HG02623 (cell line): ENCODE measurements around the gene KCNQ1OT1.

Experiments
- ATAC-seq: cut with Tn5 transposase; IDR thresholded peaks from one replicate; pipeline ENCODE4 v1.9.1; 2021; ENCODE audit warnings: moderate library complexity; ENCODE audit not compliant: unreplicated experiment

KCNQ1OT1 gene

DNA sequence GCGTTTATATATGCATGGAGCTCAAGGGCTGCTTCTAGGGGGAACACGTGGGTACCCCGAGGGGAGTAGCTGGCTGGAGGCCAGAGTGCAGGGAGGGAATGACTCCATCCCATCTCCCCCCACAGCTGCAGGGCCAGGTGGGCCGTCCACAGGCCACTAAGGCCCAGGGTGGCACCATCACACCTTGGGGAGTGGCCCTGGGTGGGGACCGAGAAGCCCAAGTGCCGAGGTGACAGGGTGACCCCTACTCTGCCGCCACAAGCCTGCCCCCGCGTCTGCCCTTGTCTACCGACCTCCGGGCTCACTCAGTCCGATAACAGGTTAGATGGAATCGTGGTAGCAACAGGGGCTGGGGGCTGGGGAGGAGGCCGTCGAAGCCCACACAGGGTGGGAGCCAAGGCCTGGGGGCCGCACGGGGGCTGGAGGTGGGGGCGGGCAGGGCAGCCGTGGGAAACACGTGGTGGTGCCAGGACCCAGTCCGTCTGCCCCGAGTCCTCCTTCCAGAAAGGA is 125.7 kb downstream of the KCNQ1OT1 start:
- ATAC-seq = no peak

DNA sequence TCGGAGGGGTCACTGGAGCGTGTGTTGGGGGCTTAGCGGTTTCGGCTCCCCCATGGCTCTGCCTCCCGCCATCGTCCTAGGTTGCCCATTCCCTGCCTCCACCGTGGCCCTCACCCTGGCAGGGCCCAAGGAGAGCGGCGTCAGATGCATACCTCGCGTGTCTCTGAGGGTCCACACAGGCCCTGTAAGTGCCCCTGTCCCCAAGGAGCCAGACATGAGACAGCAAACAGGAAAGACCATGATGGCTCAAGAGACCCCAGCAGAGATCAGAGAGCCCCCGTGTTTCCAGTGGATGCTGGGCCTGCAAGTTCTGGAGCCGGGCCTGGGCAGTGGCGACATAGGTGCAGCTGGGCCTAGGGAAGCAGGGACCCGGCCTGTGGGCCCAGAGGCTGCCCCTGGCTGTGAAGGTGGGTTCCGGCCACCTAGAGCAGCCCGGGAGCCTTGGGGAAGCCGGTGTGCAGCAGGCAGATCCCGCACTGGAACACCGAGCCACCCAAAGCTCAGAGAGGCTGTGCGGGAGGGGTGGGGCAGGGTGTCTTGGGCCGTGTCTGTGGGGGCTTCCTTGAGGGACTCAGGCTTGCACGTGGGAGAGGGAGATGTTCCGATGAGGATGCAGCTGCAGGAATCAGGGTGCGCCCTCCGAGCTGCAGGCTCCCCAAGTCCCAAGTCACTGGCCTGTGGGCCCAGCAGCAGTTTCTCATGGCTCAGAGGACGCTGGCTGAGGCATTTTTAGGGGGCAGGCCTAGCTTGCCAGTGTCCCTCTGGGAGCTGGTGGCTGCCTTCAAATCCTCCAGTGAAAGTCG is 126.4 kb downstream of the KCNQ1OT1 start:
- no peak for ATAC-seq

GRCh38 chr11:2572491-2573239 is 127.1 kb downstream of the KCNQ1OT1 start:
- no peak for ATAC-seq

GRCh38 chr11:2571598-2572281 is 128.1 kb downstream of the KCNQ1OT1 start:
- no peak for ATAC-seq

DNA sequence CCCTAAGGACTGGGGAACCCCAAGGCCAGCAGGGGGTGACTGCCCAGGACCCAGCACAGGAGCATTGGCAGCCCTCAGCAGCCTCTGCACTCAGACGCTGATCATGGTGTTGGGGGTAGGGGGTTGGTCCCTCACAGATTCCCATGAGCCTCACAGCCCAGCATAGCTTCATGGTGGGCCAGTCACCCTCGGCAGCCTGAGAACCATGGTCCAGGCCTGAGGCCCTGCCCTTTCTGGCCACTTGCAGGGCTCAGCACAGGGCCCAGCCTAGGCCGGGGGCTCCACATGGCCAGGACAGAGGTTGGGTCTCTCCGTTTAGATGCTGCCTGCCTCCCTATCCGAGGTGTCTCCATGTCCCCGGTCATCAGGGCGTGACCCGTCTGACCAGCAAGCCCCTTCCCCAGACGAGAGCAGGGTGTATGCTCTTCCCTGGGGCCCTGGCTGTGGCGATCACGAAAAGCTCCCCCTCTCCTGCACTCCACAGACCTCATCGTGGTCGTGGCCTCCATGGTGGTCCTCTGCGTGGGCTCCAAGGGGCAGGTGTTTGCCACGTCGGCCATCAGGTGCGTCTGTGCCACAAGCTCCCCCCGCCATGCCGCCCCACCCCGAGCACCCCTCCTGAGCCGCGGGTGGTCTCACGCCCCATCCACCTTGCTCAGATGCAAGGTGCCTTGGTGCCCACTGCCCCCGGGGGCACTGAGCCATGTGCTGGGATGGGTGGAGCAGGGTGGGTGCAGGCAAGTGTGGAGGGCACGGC is 128.8 kb downstream of the KCNQ1OT1 start:
- no peak for ATAC-seq

DNA sequence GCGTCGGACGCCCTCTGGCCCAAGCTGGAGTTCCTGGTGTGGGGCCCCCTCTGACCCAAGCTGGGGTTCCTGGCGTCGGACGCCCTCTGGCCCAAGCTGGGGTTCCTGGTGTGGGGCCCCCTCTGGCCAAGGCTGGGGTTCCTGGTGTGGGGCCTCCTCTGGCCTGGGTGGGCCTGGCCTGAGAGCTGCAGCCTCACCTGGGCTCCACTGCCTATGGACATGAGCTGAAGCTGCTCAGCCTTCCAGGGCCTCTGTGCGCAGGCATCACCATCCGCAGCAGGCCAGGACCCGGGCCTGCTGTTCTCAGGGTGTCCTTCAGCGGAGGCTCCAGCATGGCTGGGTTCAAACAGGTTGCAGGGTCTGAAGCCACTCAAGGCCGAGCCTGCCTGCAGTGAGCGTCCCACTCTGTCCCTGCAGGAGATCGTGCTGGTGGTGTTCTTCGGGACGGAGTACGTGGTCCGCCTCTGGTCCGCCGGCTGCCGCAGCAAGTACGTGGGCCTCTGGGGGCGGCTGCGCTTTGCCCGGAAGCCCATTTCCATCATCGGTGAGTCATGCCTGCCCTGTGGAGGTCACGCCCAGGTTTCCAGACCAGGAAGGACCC is 129.5 kb downstream of the KCNQ1OT1 start:
- ATAC-seq = no peak

DNA sequence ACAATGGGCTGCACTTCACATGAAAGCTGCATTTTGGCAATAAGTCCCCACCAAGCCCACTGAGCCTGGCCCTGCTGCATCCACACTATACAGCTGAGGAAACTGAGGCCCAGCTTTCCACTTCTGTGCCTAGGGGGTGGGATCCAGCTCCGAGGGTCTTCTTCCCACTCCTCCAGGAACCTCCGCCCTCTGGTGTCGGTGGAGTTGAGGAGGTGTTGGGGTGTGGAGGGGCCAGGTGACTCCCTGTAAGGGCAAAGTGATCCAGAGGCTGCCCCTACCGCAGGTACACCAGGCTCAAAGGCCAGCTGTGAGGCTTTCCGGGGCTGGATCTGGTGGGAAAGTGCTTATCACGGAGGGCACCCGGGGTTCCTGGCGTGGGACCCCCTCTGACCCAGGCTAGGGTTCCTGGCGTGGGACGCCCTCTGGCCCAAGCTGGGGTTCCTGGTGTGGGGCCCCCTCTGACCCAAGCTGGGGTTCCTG is 130.0 kb downstream of the KCNQ1OT1 start:
- ATAC-seq = no peak

DNA sequence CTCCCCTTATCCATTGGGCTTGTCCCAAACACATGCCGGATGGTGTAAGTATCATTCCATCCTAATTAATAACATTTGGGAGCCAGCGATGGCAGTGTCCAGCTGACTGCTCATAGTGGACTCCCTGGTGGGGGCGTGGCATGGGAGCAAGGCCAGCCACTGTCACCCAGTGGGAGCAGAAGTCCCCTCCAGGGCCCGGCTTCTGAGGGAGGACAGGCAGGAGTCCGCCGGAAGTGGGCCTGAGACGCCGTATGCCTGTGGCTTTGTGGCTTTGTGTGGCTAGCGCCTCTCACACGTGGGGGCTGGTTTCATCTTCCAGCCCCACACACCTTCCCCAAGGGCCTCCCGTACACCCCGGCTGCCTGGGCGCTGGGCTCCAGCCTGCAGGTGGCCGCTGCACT is 130.5 kb downstream of the KCNQ1OT1 start:
- ATAC-seq = no peak

GRCh38 chr11:2567026-2567671 is 132.6 kb downstream of the KCNQ1OT1 start:
- ATAC-seq = no peak

GRCh38 chr11:2566223-2567025 is 133.4 kb downstream of the KCNQ1OT1 start:
- no peak for ATAC-seq

- no peak for ATAC-seq
These were observed 134.2 kb downstream of the KCNQ1OT1 start for GRCh38 chr11:2565447-2566222.

GRCh38 chr11:2564588-2565425 is 135.0 kb downstream of the KCNQ1OT1 start:
- ATAC-seq = no peak

- ATAC-seq = no peak
These were observed 135.7 kb downstream of the KCNQ1OT1 start for GRCh38 chr11:2564008-2564530.

- no peak for ATAC-seq
These were observed 136.4 kb downstream of the KCNQ1OT1 start for GRCh38 chr11:2563213-2564007.

- ATAC-seq = no peak
These were observed 136.9 kb downstream of the KCNQ1OT1 start for GRCh38 chr11:2562890-2563212.
